ENCODE data around the gene FEM1A. TPM values are rescaled to one million over a fixed set of nuclear protein-coding genes. Genes with fewer than 3 reads are reported as not detected.

The FEM1A gene
- total and polyA plus RNA-seq, 2 of the 8 experiments (the other 6 are each of a cell fraction or from before 2014, with no cell fraction given), result 6.7 to 16.1 TPM

DNA sequence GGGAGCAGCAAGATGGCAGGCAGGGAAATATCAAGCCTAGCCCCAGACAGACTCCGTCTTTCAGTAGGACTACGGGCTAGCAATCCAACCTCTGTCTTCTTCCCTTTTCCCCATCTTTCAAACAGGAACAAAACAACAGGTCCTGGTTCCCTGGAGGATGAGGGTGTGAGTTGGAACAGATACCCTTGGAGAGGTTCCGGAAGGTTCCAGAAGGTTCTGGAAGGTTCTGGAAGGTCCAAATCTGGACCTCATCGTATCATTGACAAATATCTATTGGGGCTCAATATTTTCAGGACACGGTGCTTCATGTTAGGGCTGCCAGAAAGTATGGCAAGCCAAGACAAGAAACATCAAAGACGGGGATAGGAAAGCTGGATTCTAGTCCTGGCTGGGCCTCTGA, 28.5 kb upstream of the FEM1A start (continued):
- TF ChIP-seq, protein P1, sequence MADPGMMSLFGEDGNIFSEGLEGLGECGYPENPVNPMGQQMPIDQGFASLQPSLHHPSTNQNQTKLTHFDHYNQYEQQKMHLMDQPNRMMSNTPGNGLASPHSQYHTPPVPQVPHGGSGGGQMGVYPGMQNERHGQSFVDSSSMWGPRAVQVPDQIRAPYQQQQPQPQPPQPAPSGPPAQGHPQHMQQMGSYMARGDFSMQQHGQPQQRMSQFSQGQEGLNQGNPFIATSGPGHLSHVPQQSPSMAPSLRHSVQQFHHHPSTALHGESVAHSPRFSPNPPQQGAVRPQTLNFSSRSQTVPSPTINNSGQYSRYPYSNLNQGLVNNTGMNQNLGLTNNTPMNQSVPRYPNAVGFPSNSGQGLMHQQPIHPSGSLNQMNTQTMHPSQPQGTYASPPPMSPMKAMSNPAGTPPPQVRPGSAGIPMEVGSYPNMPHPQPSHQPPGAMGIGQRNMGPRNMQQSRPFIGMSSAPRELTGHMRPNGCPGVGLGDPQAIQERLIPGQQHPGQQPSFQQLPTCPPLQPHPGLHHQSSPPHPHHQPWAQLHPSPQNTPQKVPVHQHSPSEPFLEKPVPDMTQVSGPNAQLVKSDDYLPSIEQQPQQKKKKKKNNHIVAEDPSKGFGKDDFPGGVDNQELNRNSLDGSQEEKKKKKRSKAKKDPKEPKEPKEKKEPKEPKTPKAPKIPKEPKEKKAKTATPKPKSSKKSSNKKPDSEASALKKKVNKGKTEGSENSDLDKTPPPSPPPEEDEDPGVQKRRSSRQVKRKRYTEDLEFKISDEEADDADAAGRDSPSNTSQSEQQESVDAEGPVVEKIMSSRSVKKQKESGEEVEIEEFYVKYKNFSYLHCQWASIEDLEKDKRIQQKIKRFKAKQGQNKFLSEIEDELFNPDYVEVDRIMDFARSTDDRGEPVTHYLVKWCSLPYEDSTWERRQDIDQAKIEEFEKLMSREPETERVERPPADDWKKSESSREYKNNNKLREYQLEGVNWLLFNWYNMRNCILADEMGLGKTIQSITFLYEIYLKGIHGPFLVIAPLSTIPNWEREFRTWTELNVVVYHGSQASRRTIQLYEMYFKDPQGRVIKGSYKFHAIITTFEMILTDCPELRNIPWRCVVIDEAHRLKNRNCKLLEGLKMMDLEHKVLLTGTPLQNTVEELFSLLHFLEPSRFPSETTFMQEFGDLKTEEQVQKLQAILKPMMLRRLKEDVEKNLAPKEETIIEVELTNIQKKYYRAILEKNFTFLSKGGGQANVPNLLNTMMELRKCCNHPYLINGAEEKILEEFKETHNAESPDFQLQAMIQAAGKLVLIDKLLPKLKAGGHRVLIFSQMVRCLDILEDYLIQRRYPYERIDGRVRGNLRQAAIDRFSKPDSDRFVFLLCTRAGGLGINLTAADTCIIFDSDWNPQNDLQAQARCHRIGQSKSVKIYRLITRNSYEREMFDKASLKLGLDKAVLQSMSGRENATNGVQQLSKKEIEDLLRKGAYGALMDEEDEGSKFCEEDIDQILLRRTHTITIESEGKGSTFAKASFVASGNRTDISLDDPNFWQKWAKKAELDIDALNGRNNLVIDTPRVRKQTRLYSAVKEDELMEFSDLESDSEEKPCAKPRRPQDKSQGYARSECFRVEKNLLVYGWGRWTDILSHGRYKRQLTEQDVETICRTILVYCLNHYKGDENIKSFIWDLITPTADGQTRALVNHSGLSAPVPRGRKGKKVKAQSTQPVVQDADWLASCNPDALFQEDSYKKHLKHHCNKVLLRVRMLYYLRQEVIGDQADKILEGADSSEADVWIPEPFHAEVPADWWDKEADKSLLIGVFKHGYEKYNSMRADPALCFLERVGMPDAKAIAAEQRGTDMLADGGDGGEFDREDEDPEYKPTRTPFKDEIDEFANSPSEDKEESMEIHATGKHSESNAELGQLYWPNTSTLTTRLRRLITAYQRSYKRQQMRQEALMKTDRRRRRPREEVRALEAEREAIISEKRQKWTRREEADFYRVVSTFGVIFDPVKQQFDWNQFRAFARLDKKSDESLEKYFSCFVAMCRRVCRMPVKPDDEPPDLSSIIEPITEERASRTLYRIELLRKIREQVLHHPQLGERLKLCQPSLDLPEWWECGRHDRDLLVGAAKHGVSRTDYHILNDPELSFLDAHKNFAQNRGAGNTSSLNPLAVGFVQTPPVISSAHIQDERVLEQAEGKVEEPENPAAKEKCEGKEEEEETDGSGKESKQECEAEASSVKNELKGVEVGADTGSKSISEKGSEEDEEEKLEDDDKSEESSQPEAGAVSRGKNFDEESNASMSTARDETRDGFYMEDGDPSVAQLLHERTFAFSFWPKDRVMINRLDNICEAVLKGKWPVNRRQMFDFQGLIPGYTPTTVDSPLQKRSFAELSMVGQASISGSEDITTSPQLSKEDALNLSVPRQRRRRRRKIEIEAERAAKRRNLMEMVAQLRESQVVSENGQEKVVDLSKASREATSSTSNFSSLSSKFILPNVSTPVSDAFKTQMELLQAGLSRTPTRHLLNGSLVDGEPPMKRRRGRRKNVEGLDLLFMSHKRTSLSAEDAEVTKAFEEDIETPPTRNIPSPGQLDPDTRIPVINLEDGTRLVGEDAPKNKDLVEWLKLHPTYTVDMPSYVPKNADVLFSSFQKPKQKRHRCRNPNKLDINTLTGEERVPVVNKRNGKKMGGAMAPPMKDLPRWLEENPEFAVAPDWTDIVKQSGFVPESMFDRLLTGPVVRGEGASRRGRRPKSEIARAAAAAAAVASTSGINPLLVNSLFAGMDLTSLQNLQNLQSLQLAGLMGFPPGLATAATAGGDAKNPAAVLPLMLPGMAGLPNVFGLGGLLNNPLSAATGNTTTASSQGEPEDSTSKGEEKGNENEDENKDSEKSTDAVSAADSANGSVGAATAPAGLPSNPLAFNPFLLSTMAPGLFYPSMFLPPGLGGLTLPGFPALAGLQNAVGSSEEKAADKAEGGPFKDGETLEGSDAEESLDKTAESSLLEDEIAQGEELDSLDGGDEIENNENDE (IDR thresholded peaks at IDR 0.05; ENCODE audit: insufficient replicate concordance, low read length), result no peak
- no peak for TF ChIP-seq GABPA (IDR thresholded peaks at IDR 0.05; ENCODE audit: borderline replicate concordance, insufficient read depth, low read length)
- no peak for TF ChIP-seq SP4 (IDR thresholded peaks at IDR 0.05; ENCODE audit: low read length)

Data from H1 (cell line).